ENCODE data around the gene PYGB.

The PYGB gene

GRCh38 chr20:25277051-25277801, 29.3 kb downstream of the PYGB start:
- TF ChIP-seq MYC (IDR thresholded peaks at IDR 0.05; ENCODE audit: low read depth, low read length) (no peak), POLR2A (IDR thresholded peaks at IDR 0.05; ENCODE audit: extremely low read depth, insufficient read length) (no peak), CTCF (IDR thresholded peaks at IDR 0.05; ENCODE audit: low read depth, low read length) (no peak), MAX (IDR thresholded peaks at IDR 0.05; ENCODE audit: low read depth, low read length) (no peak)
- H3K4me3 ChIP-seq (ENCODE audit: low read depth, low read length): no peak overlapping the region
- no peak for DNase-seq (ENCODE audit: low read depth)

- TF ChIP-seq POLR2A (IDR thresholded peaks at IDR 0.05; ENCODE audit: extremely low read depth, insufficient read length) (no peak), CTCF (IDR thresholded peaks at IDR 0.05; ENCODE audit: low read depth, low read length) (no peak), MYC (IDR thresholded peaks at IDR 0.05; ENCODE audit: low read depth, low read length) (no peak), MAX (IDR thresholded peaks at IDR 0.05; ENCODE audit: low read depth, low read length) (no peak)
- no peak overlapping the region for H3K4me3 ChIP-seq (ENCODE audit: low read depth, low read length)
- no peak for DNase-seq (ENCODE audit: low read depth)
These were observed 30.1 kb downstream of the PYGB start for GRCh38 chr20:25277941-25278521.

GRCh38 chr20:25278636-25279361, 30.9 kb downstream of the PYGB start:
- H3K4me3 ChIP-seq (ENCODE audit: low read depth, low read length): no peak overlapping the region
- no peak for TF ChIP-seq POLR2A (IDR thresholded peaks at IDR 0.05; ENCODE audit: extremely low read depth, insufficient read length)
- no peak for TF ChIP-seq CTCF (IDR thresholded peaks at IDR 0.05; ENCODE audit: low read depth, low read length)
- TF ChIP-seq MAX (IDR thresholded peaks at IDR 0.05; ENCODE audit: low read depth, low read length): no peak
- TF ChIP-seq MYC (IDR thresholded peaks at IDR 0.05; ENCODE audit: low read depth, low read length): no peak
- DNase-seq (ENCODE audit: low read depth): no peak

- DNase-seq (ENCODE audit: low read depth): no peak
- H3K4me3 ChIP-seq (ENCODE audit: low read depth, low read length): no peak overlapping the region
- TF ChIP-seq MYC (IDR thresholded peaks at IDR 0.05; ENCODE audit: low read depth, low read length): no peak
- no peak for TF ChIP-seq POLR2A (IDR thresholded peaks at IDR 0.05; ENCODE audit: extremely low read depth, insufficient read length)
- no peak for TF ChIP-seq CTCF (IDR thresholded peaks at IDR 0.05; ENCODE audit: low read depth, low read length)
- TF ChIP-seq MAX (IDR thresholded peaks at IDR 0.05; ENCODE audit: low read depth, low read length): no peak
These were observed 31.5 kb downstream of the PYGB start for GRCh38 chr20:25279403-25279802.

- no peak for DNase-seq (ENCODE audit: low read depth)
- no peak overlapping the region for H3K4me3 ChIP-seq (ENCODE audit: low read depth, low read length)
- TF ChIP-seq MYC (IDR thresholded peaks at IDR 0.05; ENCODE audit: low read depth, low read length): no peak
- no peak for TF ChIP-seq CTCF (IDR thresholded peaks at IDR 0.05; ENCODE audit: low read depth, low read length)
- TF ChIP-seq MAX (IDR thresholded peaks at IDR 0.05; ENCODE audit: low read depth, low read length): no peak
- no peak for TF ChIP-seq POLR2A (IDR thresholded peaks at IDR 0.05; ENCODE audit: extremely low read depth, insufficient read length)
These were observed 32.2 kb downstream of the PYGB start for GRCh38 chr20:25280051-25280573.
